Measurements from ENCODE around the gene MEF2D.

MEF2D gene

DNA sequence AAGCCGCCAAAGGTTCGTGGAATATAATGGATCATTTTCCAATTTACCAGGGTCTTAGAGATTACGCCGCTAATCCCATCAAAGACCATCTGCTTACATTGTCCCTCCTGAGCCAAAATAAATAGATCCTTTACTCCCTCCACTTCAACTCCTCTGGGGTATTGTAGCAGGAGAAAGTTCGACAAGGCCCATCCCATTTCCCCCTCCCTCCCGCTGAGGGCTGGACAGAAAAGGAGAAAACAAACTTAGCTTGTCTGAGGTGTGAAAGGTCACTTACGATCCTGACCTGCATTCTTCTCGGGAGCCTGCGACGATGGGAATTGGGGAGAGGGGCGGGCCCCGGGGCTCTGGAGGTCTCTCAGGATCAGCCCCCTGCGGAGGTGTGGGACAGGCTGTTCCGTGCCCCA lies 60.8 kb downstream of the MEF2D start:
- no peak for DNase-seq

DNA sequence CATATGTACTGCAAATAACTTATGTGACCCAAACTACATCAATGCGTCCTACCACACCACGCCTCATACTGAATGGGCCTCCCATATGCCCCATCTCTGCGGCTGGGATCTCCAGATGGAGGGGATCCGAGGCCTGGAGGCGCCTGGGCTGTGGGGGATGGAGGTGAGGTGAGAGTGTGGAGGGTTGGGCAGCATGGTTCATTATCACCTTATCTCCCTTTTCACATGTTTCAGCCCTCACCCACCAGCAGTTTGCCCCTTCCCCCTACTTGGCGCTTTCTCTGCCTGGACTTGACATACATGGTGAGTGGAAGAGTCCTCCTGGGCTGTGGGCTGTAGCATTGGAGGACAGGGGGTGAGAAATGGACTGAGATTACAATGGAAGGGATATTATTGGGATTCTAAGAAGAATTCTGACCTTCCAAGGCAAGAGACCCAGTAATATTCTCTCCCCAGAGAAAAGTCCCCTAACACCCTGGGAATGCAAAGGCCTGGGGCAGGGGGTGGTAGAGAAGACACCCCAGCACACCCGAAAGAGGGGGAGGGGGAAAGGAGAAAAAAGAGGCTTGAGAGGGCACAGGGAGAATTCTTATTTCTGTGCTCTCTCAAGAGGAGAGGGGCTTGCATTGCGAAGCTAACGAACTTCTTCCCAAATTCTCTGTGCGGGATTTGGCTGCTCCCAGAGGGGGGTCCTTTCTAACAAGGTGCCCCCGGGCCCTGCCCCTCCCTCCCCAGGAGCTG lies 61.4 kb downstream of the MEF2D start:
- no peak for DNase-seq

DNA sequence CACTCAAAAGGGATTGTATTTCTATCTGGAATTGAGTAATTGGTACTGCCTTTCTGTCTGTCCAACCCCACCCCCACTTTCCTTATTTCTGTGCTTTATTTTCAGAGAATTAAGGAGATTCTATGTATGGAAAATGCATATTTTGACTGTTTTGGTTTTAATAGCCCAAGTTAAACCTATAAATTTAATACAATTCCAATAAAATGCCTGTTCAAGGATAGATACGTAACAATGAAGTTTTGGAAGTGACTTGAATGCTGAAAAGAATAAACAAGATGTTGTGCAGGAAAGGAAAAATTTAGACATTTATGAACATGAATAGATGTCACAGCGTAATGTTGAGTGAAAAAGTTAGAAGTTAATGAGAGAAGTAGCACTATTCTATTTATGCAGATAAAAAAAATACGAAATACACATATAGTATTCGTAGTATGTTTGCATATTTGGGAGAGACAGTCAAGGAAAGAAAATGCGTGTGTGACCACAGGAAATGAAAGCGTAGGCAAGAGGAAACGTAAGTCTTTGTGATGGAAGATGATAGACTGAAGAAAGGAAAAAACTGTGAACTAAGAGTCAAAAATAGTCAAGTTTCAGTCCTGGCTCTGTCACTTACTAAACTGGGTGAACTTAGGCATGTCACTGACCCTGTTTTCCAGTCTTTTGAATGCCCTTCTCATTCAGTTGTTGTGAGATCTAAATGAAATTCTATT lies 62.1 kb downstream of the MEF2D start:
- DNase-seq, result no peak

DNA sequence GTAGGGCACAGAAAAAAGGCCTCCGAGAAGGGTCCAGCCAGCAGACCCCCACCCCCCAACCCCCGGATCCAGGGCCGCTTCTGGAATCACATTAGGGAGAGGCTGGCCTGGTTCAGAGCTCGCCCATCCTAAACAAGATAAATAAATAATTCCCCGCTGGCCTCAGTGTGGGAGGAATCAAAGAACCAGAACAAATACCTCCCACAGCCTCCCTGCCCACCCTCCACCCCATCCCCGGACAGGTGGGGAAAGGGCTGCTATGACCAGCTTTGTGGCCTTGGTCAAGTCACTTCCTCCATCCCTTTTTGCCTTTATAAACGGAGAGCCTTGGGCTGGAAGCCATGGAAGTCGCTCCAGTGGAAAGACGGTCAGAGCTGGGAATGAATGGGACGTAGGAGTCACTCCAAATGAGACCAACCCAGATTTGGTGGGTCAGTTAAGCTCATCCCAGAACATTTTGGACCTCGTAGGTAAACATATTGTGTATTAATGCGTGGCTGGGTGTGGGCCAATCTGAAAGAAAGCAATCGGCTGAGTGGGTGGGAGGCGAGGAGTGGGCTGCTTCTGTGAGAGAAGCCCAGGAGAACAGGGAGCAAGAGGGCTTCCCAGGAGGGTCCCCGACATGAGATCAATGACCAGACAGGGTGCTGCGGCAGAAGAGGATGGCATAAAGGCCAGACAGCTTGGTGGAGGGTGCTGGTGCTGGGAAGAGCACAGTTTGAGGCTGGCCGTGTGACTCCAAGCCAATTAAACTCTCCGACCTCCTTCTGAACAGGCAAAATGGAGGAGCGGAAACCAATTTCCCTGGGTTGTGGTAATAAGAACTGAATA lies 63.3 kb downstream of the MEF2D start:
- no peak for DNase-seq

DNA sequence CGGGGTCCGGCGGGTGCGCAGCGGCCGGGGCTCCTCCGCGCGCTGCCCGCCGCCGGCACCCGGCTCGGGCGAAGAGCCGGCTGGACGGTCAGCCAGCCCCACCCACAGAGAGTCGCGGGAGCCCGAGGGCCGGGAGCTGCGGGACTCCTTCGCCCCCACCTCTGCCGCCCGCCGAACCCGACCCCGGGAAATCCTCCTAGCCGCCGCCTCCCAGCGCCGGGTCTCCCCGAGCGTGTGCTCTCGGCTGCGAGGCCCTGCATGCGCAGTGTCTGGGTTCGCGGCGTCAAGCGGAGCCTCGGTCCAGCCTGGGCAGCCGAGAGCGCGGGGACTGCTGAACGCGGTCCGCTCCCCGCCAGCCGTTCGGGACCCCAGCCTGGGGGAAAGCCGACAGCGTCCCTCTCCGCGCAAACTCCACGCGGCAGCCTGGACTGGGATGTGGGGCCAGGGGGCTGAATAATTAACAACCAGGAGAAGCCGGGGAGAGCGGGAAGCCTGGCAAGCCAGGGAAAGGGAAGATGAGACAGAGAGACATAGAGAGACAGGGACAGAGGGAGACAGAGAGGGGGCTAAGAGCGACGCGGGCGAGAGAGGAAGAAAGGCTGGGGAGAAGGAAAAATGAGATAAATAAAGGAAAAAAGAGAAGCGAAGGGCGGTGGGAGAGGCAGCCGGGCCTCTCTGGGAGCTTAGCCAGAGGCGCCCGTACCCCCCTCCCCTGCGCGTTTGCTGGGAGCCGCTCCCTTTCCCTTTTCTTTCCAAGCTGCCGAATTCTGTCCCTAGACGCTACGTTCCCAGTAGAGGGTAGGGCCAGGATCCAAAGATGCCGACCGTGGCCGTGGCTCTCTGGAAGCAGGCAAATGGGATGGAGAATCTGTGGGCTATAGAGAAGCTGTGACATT lies 64.2 kb downstream of the MEF2D start:
- DNase-seq, result no peak

DNA sequence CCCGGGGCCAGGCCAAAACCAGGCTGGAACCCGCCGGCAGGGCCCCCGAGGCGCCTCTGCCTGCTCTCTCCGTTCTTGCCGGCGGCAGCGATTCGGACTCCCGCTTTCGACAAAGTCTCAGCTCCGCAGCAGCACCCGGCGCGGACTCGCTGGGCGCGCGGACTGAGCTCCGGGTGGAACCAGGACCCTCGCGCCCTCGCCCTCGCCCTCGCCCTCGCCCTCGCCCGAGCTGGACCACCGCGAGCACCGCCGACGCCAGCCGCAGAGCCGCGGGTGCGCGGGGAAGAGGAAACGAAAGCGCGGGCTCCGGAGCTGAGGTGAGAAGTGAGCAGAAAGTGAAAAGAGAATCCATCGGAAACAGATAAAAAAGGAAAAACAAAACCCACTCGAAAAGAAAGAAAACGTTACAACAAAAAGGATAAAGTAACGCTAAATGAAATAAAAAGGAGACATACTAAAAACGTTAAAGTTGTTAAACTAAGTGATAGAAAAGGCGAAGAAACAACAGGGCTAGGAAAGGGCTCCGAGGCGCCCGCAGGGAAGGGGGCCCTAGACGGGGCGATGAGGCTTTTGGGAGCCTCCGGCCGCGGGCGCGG lies 64.9 kb downstream of the MEF2D start:
- no peak for DNase-seq

DNA sequence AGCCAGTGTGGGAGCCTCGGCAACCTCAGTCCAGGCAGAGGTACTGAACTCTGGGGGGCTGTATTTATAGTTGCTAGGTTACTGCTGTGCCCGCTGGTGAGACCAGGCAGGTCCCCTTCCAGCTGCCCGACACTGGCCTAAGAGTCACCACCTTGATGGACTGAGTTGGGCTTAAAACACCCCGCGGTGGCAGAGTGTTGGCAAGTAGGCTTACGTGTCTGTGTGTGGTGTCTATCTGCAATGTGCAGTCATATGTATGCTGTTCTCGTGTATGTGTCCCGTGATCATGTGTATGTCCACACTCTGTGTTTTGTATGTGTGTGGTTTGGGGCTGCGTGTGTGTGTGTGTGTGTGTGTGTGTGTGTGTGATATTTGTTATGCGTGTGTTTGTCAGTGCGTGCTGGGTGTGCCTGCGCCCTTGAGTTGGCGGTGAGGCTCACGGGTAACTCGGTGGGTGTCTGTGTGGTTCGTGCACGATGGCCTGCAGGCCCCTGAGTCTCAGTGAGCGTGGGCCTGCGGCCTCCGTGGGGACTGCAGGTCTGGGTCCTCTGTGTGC lies 65.5 kb downstream of the MEF2D start:
- DNase-seq, result no peak

DNA sequence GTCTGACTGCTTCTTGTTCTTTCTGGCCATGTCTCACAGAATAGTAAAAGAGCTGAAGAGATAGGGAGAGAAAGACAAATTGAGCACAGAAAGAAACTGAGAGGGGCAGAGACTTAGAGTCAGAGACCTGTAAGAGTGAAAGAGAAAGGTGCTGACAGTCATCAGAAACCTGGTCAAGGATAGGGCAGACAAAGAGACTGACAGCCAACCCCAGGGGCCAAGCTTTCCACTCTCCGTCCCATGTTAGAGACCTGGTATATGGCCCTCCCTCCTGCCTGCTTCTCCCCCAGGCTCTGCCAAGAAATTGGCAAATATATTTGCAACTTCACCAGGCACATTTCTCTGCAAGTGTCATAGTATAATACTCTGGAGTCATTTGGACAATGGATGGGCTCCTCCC lies 67.0 kb downstream of the MEF2D start:
- no peak for DNase-seq

DNA sequence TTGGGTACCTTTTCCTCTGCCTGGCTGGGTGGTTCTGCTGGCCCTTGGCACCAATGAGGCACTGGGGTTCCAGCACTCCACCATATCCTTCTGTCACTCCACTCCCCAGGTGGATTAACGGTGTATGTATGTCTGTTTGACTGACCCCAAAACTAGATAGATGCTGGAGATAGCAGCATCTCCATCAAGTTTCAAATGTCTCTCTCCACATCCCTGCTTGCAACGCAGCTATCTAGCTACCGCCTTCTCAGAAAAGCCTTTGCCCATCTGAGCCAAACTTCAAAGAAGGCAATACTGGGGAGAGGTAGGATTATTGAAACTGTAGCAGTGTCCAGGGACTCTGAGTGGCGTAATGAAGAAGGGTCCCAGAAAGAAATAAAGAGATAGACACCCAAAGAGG lies 67.5 kb downstream of the MEF2D start:
- no peak for DNase-seq

DNA sequence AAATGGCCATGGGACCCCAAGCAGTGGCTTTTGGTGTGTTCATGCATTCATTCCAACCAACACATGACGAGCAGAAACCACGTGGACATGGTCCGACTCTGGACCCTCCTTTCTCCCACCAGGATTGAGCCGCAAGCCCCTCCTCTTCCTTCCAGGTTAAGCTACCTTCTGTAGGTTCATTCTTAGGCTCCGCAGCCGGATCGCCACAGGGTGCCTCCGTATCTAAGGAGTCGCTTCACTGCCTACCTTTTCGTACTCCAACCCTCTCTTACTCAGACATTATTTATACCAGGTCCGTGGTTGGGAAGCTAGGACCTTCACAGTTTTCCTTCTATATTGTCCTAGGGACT lies 67.9 kb downstream of the MEF2D start:
- no peak for DNase-seq

DNA sequence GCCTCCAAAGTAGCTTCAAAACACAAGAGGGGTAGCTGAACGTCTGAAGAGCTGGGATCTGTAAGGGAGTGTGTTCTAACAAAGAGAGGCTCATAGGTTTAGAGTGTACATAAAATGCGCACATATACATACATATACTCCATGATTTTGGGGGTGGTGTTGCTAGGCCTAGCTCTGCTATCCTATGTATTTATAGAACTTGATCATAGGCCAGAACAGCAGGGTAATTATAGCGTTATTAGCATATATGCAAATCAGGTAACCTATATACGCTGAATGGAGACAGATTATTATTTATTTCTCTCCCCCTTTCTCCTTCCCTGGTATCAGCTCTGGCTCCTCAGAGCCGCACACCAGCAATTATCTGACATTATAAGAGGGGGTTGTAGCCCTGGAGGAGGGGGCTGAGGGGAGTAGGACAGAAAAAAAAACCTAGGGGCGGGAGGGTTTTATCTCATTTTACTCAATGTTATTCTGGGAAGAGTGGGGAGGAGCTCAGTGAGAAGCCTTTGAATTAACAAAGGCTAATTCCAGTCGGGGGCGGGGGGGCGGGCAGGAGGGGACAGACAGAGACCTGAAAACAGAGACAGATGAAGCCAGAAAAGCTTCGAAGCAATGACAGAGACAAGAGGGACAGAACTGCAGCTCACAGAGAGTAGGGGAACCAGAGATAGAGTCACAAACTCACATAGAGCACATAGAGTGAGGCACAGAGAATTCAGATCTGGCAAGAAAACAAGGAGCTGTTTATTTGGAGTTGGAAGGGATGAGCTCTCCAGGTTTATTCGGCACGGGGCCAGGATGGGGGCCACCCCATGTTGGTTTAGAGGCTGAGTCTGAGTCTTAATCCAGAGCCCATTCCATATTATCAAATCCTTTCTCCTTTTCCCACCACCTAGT lies 68.6 kb downstream of the MEF2D start:
- DNase-seq, result no peak

DNA sequence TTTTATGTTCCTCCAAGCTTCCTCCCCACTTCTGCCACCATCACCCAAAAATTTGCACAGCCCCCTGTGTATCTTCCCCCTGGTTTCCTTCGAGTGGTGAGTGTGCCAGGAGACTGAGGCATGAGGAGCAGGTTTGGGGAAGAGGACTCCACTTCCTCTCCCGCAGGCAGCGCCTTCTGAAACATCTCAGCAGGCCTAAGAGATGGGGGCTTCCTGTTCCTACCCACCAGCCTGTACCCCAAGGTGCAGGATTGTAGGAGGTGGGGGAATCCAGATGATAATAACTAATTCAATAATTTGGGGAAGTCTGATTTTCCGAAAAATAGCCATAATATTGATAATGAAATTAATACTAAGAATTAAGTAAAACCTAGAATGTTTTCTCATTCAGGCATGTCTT lies 69.2 kb downstream of the MEF2D start:
- DNase-seq, result no peak

DNA sequence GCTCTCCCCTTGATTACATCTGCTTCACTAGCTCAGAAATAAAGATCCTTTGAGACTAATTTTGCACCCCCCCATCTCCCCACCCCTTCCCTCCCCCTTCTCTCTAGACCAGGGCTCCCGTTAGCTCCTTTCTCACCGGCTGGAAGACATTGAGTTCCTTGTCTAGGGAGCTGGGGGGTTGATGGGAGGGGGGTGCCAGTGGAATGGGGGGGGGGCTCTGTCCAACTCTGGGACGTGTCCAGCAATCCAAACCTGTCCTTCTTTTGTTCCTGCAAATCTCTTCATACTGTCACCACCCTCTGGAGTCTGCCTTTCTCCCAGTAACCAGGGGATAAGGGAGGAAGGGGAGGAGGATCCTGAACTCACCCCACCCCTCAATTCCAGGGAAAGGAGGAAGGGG lies 69.7 kb downstream of the MEF2D start:
- no peak for DNase-seq

DNA sequence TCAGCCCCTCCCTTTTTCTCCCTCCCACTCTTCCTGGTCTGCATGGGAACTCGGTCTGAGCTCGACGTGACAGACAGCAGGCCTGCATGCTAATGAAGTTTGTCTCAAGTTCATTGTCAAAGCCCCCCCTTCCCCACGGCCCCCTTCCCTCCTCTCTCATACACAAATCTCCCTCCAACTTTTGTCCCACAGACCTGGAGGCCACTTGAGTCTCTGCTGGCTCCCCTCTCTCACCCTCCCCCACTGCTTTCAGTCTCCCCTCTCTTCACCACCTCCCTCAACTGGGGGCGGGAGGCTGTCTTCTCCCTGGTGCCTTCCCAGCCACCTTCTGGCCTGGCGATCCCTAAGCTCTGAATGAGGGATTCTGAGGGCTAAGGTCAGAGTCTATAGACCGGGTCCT lies 70.3 kb downstream of the MEF2D start:
- DNase-seq, result no peak

DNA sequence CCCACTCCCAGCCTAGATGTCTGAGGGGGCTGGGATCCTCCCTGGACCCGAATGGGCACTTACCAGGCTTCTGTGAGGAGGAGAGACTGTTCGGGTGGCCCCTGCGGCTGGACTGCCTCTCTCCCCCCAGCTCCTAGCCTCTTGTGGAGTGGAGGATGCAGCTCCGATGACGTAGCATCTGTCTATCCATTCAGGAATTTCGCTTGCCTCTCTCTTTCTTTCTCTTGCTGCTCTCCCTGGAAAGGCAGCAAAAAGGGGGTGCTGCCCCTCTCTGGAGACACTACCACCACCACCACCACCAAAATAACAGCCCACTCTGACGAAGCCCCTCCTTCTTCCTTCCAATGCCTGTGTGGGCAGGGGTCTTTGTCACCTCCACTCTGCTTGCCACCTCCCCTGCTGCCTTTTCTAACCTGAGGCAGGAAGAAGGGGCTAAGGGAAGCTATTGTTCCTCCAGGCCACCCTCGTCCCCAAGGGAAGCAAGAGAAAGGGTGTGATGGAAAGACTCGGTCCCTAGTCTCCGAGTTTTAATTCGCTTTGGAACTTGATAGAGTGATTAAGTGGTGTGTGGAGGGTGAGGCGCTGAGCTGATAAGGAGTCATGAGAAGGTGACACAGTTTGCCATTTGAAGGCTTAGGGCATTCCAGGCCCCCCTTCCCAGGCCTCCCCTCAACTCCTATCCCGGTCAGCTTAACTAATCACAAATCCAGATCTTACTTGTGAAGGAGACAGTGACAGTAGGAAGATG lies 71.1 kb downstream of the MEF2D start:
- DNase-seq, result no peak

DNA sequence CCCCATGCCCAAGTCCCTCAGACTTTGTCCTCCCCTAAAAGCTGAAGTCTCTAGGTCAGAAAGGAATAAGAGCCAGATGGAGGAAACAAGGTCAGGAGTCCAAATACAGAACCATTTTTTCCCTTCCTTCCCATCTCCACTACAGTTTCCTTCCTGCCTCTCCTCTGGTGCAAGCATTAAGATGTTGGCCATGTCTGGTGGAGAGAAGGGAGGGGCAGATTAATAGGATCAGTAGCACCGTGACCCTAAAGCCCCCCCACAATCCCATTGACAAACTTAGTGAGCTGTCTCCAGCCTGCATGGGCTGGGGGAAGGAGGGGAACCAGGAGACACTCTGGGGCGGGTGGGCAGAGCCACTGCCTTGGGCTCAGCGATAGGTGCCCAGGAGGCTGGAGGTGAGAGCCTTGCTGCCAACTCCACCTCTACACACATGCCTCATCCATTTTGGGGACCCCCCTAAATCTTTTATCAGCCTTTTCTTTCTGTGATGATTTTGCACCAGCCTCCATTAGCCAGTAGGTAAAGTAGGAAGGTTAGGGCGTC lies 71.8 kb downstream of the MEF2D start:
- no peak for DNase-seq

DNA sequence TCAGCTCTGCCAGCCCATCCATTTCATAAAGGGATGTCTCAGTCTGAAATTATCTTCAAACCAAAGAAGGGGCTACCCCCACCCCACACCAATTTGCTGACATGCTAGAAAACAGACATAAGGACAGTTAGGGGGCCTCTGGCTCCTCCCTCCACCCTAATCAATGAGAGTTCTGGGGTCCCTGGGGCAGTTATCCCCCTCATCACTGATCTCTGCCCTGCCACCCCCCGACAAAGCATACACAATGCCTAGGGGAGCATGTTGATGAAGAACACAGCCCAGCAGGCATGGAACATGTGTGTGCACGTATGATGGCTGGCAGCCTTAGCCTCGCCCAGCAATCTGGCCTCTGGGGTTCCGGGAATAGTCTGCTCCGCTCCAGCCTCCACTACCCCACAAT lies 72.6 kb downstream of the MEF2D start:
- DNase-seq, result no peak

DNA sequence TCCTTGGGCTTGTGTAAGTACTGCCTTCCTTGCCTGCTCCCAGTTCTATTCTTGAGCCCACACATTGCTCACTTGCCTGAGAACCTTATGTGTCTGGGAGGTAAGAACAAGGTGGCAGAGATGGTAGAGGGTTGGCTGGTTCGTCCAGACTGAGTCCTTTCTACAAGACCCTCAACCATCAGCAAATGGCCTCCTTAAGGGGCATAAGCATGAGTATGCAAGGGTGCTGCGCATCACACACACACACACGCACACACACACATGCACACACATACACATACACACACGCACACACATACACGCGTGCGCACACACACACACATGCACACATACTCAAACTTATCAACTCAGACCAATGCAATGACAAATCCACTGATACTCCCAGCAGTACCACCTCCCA lies 74.6 kb downstream of the MEF2D start:
- no peak for DNase-seq

DNA sequence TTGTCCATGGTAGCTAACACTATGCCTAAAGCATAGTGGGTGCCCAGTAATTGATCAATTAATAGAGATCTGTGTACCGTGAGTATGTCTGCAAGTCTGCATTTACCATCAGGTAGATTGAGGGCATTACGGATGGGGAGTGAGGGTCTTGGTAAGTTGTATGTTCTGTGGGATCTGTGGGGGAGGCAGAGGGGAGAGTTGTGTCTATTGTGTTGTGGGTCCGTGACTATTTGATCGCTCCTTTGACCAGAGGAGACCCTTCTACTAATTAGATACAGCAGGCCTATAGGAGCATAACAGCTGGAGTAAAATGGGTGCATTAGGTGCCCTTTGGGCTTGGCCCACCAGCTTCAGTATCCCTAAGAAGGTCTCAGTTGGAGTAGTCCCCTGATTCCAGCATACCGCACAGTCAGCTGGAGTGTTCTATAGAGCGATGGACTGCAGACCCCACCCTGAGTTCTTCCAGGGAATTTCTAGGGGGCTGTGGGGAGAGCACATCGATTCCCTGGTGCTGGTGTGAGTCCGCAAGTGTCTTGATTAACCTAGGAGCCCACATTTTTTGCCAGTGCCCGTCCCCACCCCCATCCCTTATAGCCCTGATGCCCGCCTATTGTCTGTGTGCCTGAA lies 75.7 kb downstream of the MEF2D start:
- DNase-seq, result no peak
